Nucleus accumbens (tissue), 56 donors: ENCODE data around the gene EFCC1.
"Not testable (repeated sequence)": the region's sequence is repeated elsewhere in the genome, so short reads cannot be mapped to it uniquely, and the experiment has no call there.

ENCODE experiments used
- DNase-seq, 56 donors: peaks; one replicate each; lab custom pipeline; 2025; lab: John Stamatoyannopoulos, UW

EFCC1 gene

GRCh38 chr3:129067719-129068118, 66.6 kb downstream of the EFCC1 start:
- DNase-seq, result not testable (repeated sequence)

- no peak for DNase-seq
Observed at GRCh38 chr3:129068291-129068886, 67.3 kb downstream of the EFCC1 start.

- not testable (repeated sequence) for DNase-seq
Observed at GRCh38 chr3:129069313-129070085, 68.4 kb downstream of the EFCC1 start.

GRCh38 chr3:129070086-129070885, 69.2 kb downstream of the EFCC1 start:
- DNase-seq, result no peak

GRCh38 chr3:129077222-129077621, 76.1 kb downstream of the EFCC1 start:
- no peak for DNase-seq

- no peak for DNase-seq
Observed at GRCh38 chr3:129078510-129078909, 77.4 kb downstream of the EFCC1 start.

GRCh38 chr3:129081503-129081902, 80.4 kb downstream of the EFCC1 start:
- DNase-seq, result no peak

- DNase-seq, result no peak
Observed at GRCh38 chr3:129082026-129082425, 80.9 kb downstream of the EFCC1 start.

GRCh38 chr3:129084501-129084900, 83.4 kb downstream of the EFCC1 start:
- no peak for DNase-seq

GRCh38 chr3:129085165-129085715, 84.1 kb downstream of the EFCC1 start:
- DNase-seq, result no peak

- DNase-seq, result no peak
Observed at GRCh38 chr3:129085818-129086217, 84.7 kb downstream of the EFCC1 start.

- DNase-seq, result no peak
Observed at GRCh38 chr3:129087138-129087702, 86.1 kb downstream of the EFCC1 start.

GRCh38 chr3:129087904-129088303, 86.8 kb downstream of the EFCC1 start:
- DNase-seq, result peak in 26 of 56 donors; percentile 2 to 58 (median 18)

- DNase-seq, result not testable (repeated sequence)
Observed at GRCh38 chr3:129088312-129088711, 87.2 kb downstream of the EFCC1 start.
